NCI-H2107 treated with DMSO at 0.1 percent for 48 hours (cell line): ENCODE results near the gene MICB.
A peak's percentile ranks its signal among the peaks of the same experiment; 100 is the strongest.
"Not testable (repeated sequence)": the region's sequence is repeated elsewhere in the genome, so short reads cannot be mapped to it uniquely, and the experiment has no call there.

Source experiments
- DNase-seq: peaks from one replicate; lab custom pipeline; 2025; ENCODE audit not compliant: unreplicated experiment; lab: John Stamatoyannopoulos, UW

MICB gene

DNA sequence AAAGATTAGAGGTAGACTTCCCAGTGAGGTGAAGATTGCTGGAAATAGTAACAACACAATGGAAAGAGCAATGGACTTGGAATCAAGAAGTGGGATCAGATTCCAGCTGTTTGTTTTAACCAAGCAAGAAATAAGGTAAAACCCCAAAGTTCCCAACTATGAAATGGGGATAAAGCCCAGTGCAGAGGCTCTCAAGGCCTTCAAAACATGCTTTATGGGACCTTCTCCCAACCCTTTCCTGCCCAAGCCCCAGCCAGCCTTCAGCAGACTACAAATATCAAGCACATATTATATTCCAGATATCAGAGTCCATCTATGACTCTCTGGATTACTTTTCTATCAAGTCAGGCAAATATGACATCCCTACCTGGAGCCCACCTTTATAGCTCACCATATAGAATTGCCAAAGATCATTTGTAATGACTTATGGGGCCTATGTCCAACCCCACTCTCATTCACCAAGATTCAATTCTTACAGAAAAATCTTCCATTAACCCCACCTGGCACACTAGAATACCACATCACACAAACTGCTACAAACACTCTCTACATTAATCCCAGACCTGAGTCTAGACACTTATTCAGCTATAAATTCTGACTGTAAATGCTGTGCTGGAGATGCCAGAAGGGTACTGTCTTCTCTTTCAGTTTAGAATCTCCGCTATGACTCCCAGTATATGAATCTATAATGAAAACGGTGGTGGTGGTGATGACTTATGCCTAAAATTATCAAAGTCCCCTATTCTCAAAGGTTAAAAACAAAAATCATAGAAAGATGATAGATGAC lies 37.8 kb downstream of the MICB start:
- no peak for DNase-seq

DNA sequence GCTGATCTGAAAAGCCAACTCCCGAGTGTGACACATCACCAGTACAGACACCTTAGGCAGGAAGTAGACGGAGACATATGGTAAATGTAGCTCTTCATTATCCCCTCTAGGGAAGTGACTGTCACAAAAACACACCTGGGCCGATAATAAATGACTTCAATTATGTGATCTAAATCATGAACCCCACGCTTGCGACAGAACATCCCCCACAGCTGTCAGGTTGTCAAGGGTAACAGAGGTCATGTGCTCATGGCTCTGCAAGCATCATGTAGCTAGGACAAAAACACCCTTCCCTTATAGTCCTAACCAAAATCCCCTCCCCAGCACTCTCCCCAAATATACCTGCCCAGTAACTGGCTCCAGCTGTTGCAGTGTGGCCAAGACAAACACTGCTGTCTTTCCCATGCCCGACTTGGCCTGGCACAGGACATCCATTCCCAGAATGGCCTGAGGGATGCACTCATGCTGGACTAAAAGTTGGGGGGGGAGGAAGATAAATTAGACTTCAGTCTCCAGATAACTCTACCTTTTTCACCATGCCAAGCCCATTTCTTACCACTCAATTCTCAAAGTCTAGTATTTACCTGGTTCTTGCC lies 41.0 kb downstream of the MICB start:
- DNase-seq = no peak

DNA sequence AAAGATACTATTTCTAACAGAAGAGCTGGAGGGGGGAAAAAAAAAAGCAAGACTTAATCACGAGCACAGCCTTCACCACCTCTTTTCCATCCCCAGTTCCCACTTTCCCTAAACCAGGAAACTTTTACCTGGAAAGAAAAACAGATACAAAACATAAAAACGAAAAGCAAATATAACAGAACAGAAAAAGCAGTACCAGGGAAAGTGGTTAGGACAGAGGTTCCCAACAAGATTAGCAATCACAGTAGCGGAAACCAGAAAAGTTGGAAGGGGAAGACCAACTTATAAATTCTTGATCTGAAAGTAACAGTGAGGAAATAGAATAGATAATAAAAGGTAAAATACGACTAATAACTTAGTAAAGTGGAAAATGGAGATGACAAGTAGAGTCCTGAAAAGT lies 42.7 kb downstream of the MICB start:
- no peak for DNase-seq

DNA sequence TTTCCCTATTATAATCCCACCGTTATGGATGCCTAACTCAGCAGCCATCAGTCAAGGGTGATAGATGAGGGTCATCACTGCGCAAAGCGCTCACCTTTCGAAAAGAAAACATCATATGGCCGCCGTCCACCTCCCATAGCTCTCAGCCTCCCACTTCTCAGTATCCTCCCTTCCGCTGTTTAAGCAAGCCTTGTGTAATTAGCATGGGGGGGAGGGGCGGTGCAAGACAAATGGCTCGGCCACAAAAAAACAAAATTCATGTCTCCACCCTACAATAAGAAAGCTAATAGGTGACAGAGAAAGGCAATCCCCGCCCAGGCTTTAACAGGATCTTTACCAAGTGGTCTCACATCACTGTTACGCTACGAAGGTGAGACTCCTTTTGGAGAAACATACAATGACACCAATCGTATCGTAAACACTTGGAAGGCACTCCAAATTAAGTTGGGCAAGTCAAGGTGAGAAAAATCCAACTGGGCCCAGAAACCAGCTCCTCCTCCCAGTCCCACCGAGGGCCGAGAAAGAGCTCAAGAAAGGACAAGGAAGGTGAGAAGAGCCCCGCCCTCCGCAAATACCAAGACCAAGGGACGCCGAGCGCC lies 43.2 kb downstream of the MICB start:
- no peak for DNase-seq

DNA sequence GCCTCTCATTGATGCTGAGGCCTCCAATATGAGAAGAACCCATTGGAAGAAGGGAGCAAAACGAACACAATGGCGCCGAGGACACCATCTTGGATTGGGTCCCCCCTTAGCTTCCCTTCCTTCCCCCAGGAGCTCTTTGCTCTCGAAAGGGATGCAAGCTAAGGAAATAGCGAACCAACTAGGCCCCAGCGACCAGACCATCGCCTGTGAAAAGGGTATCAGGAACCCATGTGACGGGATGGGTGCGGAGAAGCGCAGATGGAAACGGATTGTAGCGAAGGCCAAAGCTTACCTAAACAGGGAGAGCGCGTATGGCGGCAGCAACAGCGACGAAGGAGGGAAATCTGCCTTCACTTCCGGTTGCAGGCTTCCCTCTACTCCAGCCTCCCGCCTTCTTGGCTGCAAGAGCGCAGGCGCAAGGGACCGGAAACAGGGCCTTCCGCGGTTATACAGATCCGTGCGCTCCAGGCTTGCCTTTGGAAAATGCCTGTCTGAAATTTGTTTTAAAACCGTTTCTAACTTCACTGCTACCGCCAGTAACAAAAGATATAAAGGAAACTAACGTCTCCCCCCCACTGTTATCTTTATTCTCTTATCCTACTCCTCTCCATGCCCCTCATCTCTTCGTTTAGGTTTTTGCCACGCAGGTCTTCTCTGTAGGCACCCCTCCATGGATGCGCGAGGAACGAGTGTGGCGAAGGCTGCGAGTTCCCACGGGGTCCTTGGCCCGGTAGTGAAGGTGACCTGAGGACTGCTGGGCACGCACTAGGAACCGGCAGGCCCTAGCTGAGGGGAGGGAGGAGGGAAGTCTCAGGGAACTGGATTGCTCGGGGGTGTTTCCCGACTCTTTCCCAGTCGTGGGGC lies 43.9 kb downstream of the MICB start, which contains the start of gene DDX39B:
TSS of gene DDX39B (minus strand) at position 346 of the 864 bp plus-strand sequence. CDS start 1,471 bp downstream, outside the sequence.
- peak; percentile 91 for DNase-seq

DNA sequence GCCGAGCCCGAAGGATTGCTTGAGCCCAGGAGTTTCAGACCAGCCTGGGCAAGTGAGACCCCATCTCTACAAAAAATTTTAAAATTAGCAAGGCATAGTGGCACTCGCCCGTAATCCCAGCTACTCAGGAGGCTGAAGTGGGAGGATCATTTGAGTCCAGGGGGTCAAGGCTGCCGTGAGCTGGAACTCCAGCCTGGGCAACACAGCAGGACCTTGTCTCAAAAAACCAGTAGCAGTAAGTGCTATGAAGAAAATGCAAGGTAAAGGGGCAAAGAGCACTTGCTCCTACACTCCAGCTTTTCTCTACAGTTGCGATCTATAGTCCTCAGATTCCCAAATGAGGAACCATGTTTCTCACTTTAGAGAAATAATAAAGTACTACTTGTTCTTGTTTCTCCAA lies 45.7 kb downstream of the MICB start:
- no peak for DNase-seq

DNA sequence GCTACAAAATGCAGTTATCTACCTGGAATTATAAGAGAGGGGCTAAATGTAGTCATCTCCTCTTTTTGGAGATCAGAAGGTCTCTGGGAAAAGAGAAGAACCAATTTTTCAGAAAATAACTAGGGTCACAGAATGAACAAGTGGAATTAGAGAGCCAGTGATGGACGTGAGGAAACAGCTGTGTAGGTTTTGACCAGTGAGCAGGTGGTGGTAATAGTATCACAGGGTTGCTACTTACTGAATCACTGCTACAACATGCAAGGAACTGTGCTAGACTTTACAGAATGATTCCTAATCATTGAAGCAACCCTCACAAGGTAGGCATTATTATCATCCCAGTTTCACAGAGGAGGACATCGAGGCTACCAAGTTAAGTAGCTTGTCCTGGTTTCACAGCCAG lies 46.7 kb downstream of the MICB start:
- no peak for DNase-seq

DNA sequence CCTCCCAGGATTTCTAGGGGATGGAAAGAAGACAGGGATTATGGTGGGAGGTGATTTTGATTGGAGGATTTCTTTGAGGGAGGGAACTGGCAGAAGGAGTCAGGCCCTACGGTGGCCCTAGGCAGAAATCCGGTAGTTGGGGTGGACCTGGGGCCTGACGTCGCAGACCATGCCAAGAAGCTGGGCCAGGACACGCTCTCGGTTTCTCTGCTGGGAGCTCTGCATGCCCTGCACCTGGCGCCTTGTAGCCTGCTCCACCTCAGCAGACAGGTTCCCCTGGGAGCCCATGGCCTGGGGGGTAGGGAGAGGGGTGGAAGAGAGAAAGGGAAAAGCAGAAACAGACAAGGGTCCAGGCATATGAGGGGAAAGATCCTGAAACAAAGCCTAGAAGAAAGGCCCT lies 47.3 kb downstream of the MICB start:
- DNase-seq = no peak

DNA sequence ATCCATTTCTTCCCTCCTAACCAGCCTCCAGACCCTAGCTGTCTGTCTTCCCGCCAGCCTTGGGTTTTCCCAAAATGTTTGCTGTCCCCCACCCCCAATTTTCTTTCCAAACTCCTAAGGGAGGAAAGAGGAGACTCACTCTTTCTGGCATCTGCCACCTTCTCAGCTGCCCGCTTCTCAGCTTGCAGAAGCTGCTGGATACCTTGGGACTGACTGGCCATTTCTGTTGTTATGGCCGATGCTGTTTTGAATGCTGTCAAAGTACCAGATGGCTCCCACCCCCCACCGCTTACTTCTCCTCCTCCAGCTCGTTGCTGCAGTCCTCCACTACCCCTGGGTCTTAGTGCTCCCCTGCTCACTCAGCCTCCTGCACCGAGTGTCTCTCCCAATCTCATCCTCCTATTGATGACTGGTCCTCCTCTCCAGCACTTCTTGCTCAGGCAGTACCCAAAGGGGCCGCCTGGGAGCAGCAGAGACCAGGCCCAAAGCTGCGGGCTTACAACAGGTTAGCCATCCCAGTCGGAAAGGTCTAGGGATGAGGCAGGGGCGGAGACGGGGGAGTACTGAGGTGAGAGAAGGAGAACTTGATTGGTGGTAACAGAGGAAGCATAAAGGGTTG lies 48.5 kb downstream of the MICB start, which contains the start of gene ATP6V1G2:
TSS of gene ATP6V1G2 (minus strand) at position 270 of the 619 bp plus-strand sequence. CDS start at position 221, 49 bp downstream.
- DNase-seq = peak; percentile 85

DNA sequence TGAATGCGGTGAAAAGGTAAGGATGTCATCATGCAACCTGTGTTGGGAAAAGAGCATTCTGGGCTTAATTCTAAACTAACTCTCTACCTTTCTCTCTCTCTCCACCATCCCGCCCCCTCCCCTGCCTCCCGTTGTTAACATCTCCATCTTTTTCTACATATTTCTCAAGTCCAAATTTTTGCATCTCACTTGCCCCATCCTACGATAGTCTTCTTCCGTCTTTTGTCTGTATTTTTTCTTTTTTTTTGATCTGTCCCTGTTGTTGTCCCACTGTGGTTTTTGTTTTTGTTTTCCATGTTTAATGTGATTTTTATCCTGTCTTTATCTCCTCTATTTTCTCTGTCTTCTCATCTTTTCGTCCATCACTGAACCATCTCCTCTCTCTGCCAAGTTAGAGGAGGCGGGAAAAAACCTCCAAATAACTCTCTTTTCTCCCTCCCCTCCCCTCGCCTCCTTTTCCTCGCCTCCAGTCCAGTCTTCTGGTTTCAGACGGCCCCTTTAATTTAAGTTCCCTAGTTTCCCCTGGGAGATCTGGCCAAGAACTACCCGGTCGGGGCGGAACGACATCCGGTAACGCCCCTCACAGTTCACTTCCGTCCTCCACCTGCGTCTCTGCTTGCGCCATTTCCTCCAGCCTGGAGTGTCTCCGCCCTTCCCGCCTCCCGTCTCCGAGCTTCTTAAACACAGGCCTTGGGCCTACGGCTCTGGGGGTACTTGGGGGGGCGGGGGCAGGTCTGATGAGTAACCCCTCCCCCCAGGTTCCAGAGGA lies 49.2 kb downstream of the MICB start, which contains the start of gene NFKBIL1:
TSS of gene NFKBIL1 (plus strand) at position 651 of the 769 bp plus-strand sequence. CDS start at position 738, 87 bp downstream.
- peak; percentile 80 for DNase-seq

DNA sequence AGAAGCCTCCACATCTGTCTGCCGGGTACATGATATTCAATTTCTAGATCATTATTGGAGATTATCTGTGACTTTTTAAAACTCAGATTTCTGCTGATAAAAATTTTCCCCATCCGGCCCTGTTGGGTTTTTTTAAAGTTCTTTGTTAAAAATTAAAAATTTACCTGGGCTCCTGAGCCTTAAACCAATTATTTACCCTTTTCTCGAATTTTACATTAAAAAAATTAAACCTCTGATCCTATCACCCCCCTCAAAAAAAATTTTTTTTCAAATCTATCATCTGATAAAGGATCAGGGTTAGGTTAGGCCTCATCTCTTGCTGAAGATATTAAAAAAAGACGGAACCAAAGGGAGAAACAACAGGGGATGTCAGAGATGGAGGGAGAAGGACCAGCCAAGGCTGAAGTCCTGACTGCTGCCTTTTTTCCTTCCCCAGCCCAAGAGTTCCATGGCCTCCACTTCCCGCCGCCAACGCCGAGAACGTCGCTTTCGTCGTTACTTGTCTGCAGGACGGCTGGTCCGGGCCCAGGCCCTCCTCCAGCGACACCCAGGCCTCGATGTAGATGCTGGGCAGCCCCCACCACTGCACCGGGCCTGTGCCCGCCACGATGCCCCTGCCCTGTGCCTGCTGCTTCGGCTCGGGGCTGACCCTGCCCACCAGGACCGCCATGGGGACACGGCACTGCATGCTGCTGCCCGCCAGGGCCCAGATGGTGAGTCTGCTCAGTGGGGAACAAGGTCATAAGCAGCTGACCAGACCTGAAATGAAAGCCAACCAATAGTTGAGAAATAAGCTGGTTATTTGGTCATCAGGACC lies 50.0 kb downstream of the MICB start:
- no peak for DNase-seq

DNA sequence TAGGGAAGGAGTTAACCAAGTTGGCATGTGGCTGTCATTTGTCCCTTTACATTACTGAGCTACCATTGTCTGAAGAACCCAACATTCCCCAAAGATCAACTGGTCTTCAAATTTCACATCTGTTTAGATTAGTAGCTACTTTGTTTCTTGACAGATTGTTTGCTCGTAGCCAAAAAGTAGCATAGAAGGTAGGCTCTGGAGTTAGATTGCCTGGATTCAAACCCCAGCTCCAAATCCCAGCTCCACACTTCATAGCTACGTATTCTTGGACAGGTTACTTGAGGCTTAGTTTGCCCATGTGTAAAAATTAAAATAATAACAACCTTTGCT lies 50.6 kb downstream of the MICB start:
- DNase-seq = no peak

DNA sequence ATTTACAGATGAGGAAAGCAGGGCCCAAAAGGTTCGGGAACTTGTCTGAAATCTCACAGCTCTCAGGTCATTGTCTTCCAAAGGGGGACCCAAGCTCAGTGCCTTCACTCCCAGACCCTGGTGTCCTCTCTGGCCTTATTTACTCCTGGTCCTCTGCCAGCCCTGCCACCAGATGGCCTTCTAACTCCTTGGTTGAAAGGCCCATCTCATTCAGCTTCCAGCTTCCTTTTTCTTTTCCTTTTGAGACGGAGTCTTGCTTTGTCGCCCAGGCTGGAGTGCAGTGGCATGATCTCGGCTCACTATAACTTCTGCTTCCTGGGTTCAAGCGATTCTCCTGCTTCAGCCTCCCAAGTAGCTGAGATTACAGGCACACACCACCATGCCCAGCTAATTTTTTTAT lies 53.4 kb downstream of the MICB start:
- DNase-seq = not testable (repeated sequence)

DNA sequence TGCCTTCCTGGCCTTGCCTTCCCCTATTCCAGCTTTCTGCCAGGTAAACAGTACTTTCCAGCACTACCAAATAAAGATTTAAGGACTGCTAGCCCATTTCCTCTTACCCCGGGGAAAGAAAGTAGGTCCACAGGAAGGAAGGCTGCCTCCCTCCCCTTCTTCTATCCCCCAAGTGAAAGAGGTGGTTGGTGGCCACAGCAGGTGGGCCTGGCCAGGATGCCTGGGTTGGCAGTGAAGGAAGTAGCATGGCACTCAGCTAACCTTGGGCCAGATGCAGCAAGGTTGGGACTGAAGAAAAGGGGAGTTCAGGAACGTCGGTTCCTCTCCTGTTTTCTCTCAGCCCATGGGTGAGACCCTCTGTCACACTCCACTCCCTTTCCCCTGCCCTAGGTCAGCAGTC lies 58.4 kb downstream of the MICB start:
- no peak for DNase-seq

DNA sequence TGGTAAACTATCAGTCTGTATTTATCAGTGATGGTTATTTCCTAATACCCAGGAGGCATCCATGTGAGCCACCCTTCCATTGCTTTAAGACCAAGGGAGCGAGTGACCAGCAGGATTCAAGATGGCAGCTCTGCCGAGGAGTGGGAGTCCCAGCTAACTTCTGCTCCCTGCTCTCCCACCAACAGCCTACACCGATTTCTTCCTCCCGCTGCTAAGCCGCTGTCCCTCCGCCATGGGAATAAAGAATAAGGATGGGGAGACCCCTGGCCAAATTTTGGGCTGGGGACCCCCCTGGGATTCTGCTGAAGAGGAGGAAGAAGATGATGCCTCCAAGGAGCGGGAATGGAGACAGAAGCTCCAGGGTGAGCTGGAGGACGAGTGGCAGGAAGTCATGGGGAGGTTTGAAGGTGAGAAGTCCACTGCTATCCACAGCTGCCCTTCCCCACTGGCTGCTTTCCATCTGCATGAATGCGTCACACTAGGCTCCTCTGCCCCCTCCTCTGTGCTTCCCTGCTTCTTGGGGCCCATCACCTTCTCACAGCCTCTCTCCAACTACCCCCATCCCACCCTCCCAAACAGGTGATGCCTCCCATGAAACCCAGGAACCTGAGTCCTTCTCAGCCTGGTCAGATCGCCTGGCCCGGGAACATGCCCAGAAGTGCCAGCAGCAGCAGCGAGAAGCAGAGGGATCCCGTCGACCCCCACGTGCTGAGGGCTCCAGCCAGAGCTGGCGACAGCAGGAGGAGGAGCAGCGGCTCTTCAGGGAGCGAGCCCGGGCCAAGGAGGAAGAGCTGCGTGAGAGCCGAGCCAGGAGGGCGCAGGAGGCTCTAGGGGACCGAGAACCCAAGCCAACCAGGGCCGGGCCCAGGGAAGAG lies 59.7 kb downstream of the MICB start:
- DNase-seq = no peak

DNA sequence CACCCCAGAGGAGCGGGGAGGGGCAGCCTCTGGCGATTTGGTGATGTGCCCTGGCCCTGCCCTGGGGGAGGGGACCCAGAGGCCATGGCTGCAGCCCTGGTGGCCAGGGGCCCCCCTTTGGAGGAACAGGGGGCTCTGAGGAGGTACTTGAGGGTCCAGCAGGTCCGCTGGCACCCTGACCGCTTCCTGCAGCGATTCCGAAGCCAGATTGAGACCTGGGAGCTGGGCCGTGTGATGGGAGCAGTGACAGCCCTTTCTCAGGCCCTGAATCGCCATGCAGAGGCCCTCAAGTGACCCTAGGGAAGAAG lies 60.3 kb downstream of the MICB start:
- no peak for DNase-seq

DNA sequence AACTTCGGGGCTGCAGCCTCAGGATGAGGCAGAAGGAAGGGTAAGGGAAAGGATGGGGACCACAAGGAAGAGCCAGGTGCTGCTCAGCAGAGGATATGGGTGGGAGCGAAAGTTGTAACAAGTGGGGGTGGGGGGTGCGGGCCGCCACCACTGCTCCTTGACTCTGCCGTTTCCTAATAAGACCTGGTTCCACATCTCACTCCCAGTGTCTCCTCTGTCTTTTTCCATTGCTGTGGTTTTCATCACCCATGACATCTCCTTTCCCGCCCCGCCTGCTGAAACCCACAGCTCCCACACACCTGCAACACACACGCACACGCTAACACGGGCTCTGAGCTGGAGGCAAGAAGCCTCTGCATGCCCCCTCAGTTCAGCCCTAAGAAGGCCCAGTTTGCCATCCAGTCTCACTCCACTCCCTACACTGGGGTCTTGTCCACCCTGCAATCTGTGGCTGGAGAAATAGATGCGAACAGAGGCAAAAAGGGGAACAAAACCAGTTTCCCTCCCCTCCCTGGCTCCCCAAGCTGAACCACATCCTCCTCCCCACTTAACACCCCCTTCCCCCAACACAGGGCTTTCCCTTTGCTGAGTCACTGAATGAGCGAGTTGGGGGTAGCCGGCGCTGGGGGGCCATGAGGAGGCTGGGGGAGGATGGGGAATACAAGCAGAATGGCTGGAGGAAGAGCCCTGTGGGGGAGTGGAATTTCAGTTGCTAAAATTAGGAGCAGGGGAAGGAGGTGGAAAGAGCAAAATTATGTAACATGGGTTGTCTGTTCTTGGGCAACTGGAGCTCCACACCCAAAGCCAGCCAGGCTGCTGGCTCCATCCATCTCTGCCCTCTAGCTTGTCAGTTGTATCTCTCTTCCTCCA lies 60.9 kb downstream of the MICB start:
- no peak for DNase-seq

DNA sequence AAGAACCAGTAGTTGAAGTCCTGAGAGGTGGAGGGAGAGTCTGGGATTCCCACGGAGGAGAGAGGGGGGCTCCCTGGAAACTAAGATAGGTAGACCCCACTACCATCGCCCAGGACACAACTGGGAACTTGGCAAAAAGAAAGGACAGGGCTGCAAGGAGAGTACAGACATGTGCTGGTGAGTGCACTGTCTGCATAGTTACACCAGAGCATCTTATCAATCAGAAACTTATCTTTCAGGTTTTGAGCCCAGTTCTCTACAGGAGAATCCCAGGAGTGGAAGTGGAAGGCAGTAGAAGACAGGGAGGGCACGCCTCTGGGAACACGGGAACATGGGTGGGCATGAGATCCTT lies 61.6 kb downstream of the MICB start:
- DNase-seq = no peak
